HT-29 (cell line): ENCODE results near the gene CLEC4D. TPM values are rescaled to one million over a fixed set of nuclear protein-coding genes. Genes with fewer than 3 reads are reported as not detected.

Source experiments
- small RNA-seq: library from RNA; depleted of rRNA; stranded (forward); fragments of <200 nt; gene quantifications from one replicate; pipeline ENCODE3, GENCODE V24; 2014
- total RNA-seq: library from RNA; depleted of rRNA; stranded (reverse); fragments of >200 nt; shearing (Covaris generic); gene quantifications from 2 replicates; pipeline ENCODE4 v1.2.3, GENCODE V29; 2014; rRNA removed

CLEC4D gene
- total RNA-seq, 1 experiment from 2014 or later: not detected

Small RNAs within 50 kb of the gene (small RNA-seq; reads per million reads assigned to genes)
- not detected for gene RNU6-275P

Other genes with a start within 250 kb of the CLEC4D start
- gene CLEC6A, start 57.5 kb upstream of the CLEC4D start, total RNA-seq: not detected in 2 replicates
- not detected in 2 replicates for gene CLEC4E, start 27.4 kb downstream of the CLEC4D start, total RNA-seq
- not detected in 2 replicates for gene AICDA, start 99.4 kb downstream of the CLEC4D start, total RNA-seq
- not detected in 2 replicates for gene MFAP5, start 149.3 kb downstream of the CLEC4D start, total RNA-seq
- gene RIMKLB, start 184.5 kb downstream of the CLEC4D start, total RNA-seq: not detected in 2 replicates